Mucosa of descending colon (tissue), 3 donors: Measurements from ENCODE around the gene SCD. TPM values are rescaled to one million over a fixed set of nuclear protein-coding genes. Genes with fewer than 3 reads are reported as not detected.

Source experiments
- ATAC-seq: fragments of 200-7000 bp; cut with Tn5 transposase; one replicate; pipeline ENCODE4 v1.9.1; 2020; ENCODE audit warnings: mild to moderate bottlenecking, moderate library complexity
- DNase-seq, 3 donors: peaks; one replicate each; pipeline ENCODE4 v3.0.0-alpha.2; 2020
- H3K36me3 ChIP-seq: fragments of 200-600 bp; one replicate; pipeline ENCODE4 v1.8.0; 2021; ENCODE audit warnings: low read depth, mild to moderate bottlenecking
- H3K4me1 ChIP-seq: fragments of 200-600 bp; one replicate; pipeline ENCODE4 v1.8.0; 2021; ENCODE audit warnings: low read depth, mild to moderate bottlenecking
- H3K4me3 ChIP-seq: fragments of 200-600 bp; one replicate; pipeline ENCODE4 v1.8.0; 2021; ENCODE audit warnings: mild to moderate bottlenecking
- H3K9me3 ChIP-seq: fragments of 200-600 bp; one replicate; pipeline ENCODE4 v1.8.0; 2021; ENCODE audit warnings: mild to moderate bottlenecking
- CTCF ChIP-seq: fragments of 200-600 bp; IDR thresholded peaks from one replicate; pipeline ENCODE4 v1.8.0; 2022; ENCODE audit warnings: antibody characterized with exemption, mild to moderate bottlenecking
- intact Hi-C, 2 donors: fragments of 100-400 bp; cut with DNase I in 1 of 2; cut with micrococcal nuclease in 1 of 2; formaldehyde crosslinking; loops; one replicate each; pipeline versions ENCODE4 v1.11.0 to v1.11.1; 2022; cut with DNase I, micrococcal nuclease
- total RNA-seq, 3 donors: library from RNA; stranded (reverse); fragmentation: NEBNext Ultra II Directional in 2 of 3; extraction: Animal tissue kit (Norgen Biotek cat#: 25700) in 2 of 3; gene quantifications; one replicate each; pipeline versions ENCODE4 v1.2.1 to v1.2.4, GENCODE V29; 2021 to 2023
- donor health status: DM: no; HTN: no; CAD: no; lungs with moderate emphysema.
- donor health status: DM: no; HTN: no; CAD: no.
- donor health status: DM: no; HTN: yes; CAD: no.

The SCD gene
- total RNA-seq, 3 donors from 2014 or later: 40.7 to 108 (median 83.5) TPM

DNA sequence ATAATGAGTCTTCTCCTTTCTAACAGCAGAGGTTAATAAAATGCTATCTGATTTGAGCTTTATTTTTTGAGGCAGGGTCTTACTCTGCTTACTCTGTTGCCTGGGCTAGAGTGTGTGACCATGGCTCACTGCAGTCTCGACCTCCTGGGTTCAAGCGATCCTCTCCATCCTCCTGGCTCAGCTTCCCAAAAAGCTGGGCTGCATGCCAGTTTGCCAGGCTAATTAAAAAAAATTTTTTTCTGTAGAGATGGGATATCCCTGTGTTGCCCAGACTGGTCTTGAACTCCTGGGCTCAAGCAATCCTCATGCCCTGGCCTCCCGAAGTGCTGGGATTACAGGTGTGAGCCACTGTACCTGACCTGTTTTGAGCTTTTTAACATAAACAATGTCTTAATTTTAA is 56.7 kb downstream of the SCD start:
- Histone ChIP-seq H3K4me1 (no peaks in the 10 kb centered on the region), H3K9me3 (no peaks in the 10 kb centered on the region), H3K36me3 (no peaks in the 10 kb centered on the region), H3K4me3 (no peak overlapping the region)
- no peak for TF ChIP-seq CTCF
- DNase-seq: no peak
- intact Hi-C loops: no loop called here
- no peak for ATAC-seq

DNA sequence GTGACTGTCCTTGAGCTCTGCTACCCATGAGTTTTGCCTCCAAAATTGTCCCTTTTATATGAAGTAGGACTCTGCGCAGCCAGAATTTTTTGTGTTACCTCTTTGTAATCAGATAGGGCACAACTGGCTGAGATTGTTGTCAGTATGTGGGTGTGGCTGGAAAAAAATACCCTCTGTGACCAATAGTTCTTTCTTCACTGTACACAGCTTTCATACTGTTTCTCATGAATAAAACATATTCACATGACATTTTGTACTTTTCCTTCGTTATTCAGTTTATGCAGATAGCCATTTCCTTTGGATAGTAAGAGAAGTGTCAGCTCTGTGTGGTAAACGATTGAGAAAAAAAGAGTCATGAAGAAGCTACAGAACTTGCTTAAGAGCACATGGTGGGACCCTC is 66.1 kb downstream of the SCD start:
- intact Hi-C loops: no loop called here
- Histone ChIP-seq H3K36me3 (no peaks in the 10 kb centered on the region), H3K9me3 (no peaks in the 10 kb centered on the region), H3K4me3 (no peak overlapping the region), H3K4me1 (no peaks in the 10 kb centered on the region)
- DNase-seq (no peak), ATAC-seq (no peak)
- no peak for TF ChIP-seq CTCF

Other genes with a start within 250 kb of the SCD start
- gene ERLIN1, start 161.2 kb upstream of the SCD start, total RNA-seq: 10 to 100 TPM; 33.4 to 57.9 (median 48.3) TPM
- 10 to 100 TPM; 18.2 to 21.4 (median 20.5) TPM for gene CHUK, start 117.6 kb upstream of the SCD start, total RNA-seq
- 10 to 100 TPM; 15.5 to 17.0 (median 16.6) TPM for gene CWF19L1, start 79.6 kb upstream of the SCD start, total RNA-seq
- 10 to 100 TPM; 17.1 to 23.8 (median 18.9) TPM for gene BLOC1S2, start 60.6 kb upstream of the SCD start, total RNA-seq
- under 1 TPM in 2 of 3 donors, not detected in 1; 0.22 to 0.60 TPM for gene PKD2L1, start 17.0 kb upstream of the SCD start, total RNA-seq
- not detected for gene WNT8B, start 115.8 kb downstream of the SCD start, total RNA-seq
- 10 to 100 TPM; 14.0 to 24.8 (median 21.6) TPM for gene SEC31B, start 172.6 kb downstream of the SCD start, total RNA-seq
- 100 to 1,000 TPM; 169 to 222 (median 202) TPM for gene NDUFB8, start 182.6 kb downstream of the SCD start, total RNA-seq
- gene HIF1AN, start 188.7 kb downstream of the SCD start, total RNA-seq: 10 to 100 TPM; 34.0 to 50.6 (median 42.3) TPM